Lung (tissue), 12 donors: ENCODE data around the gene SPATC1L. TPM values are rescaled to one million over a fixed set of nuclear protein-coding genes. Genes with fewer than 3 reads are reported as not detected.
A peak's percentile ranks its signal among the peaks of the same experiment; 100 is the strongest.

Source experiments
- ATAC-seq: fragments of 200-7000 bp; cut with Tn5 transposase; one replicate; pipeline ENCODE4 v1.9.1; 2020; ENCODE audit warnings: moderate number of reproducible peaks; ENCODE audit not compliant: insufficient read depth, low FRiP score
- DNase-seq, 3 donors: peaks; one replicate each; pipeline ENCODE4 v3.0.0-alpha.2; 2013 to 2017
- H3K27ac ChIP-seq, 2 donors: one replicate each; pipeline ENCODE4 v1.5.1; 2013; ENCODE audit warnings: mild to moderate bottlenecking in 2 of 2, moderate library complexity in 2 of 2, control low read depth in 1 of 2, inconsistent platforms in 1 of 2, low read depth in 1 of 2, low read length in 1 of 2
- H3K27me3 ChIP-seq, 3 donors: one replicate each; pipeline ENCODE4 v1.5.1; 2013; ENCODE audit warnings: low read length in 2 of 3; ENCODE audit not compliant: control insufficient read depth in 3 of 3, insufficient read depth in 3 of 3
- H3K36me3 ChIP-seq, 4 donors: one replicate each; pipeline ENCODE4 v1.5.1; 2013; ENCODE audit warnings: low read length in 4 of 4, mild to moderate bottlenecking in 1 of 4, moderate library complexity in 1 of 4; ENCODE audit not compliant: control insufficient read depth in 4 of 4, insufficient read depth in 4 of 4
- H3K4me1 ChIP-seq, 5 donors: one replicate each; pipeline ENCODE4 v1.5.1; 2013; ENCODE audit warnings: low read length in 5 of 5, mild to moderate bottlenecking in 2 of 5, moderate library complexity in 1 of 5; ENCODE audit not compliant: control insufficient read depth in 5 of 5, insufficient read depth in 5 of 5
- H3K4me3 ChIP-seq: one replicate; pipeline ENCODE4 v1.5.1; 2013; ENCODE audit warnings: mild to moderate bottlenecking, control low read depth, moderate library complexity
- H3K9ac ChIP-seq, 2 donors: one replicate each; pipeline ENCODE4 v1.5.1; 2013; ENCODE audit warnings: low read length in 2 of 2, control low read depth in 1 of 2; ENCODE audit not compliant: insufficient read depth in 1 of 2
- H3K9me3 ChIP-seq, 4 donors: one replicate each; pipeline ENCODE4 v1.5.1; 2013; ENCODE audit warnings: low read length in 3 of 4, mild to moderate bottlenecking in 1 of 4, moderate library complexity in 1 of 4; ENCODE audit not compliant: control insufficient read depth in 4 of 4, insufficient read depth in 3 of 4
- CTCF ChIP-seq: IDR thresholded peaks from 2 replicates; pipeline ENCODE4 v1.5.1; 2012; ENCODE audit warnings: mild to moderate bottlenecking; ENCODE audit errors: control extremely low read depth, extremely low read depth
- WGBS, 2 donors: extraction: QIAGEN DNeasy Blood & Tissue Kit; methylation state at CpG; one replicate each; pipeline ENCODE4 v1.1.7; 2013; 5-methylcytosine and 5-hydroxymethylcytosine counted together
- polyA plus RNA-seq, 2 donors: library from polyadenylated mRNA; stranded (reverse); fragments of 200-250 nt; gene quantifications; one replicate each; pipeline ENCODE4 v1.2.1, GENCODE V29; 2013
- total RNA-seq, 2 donors: library from RNA; depleted of rRNA in 1 of 2; stranded (reverse); fragments of >200 nt in 1 of 2; gene quantifications; one replicate each; pipeline ENCODE4 v1.2.1, GENCODE V29; 2014 to 2021
- donor health status: control.
- donor health status: control.
- donor health status: Bipolar disorder and iron deficiency.
- donor health status: healthy.
- donor health status: DM: yes; HTN: yes; CAD: no.

Gene SPATC1L
- total and polyA plus RNA-seq, 4 donors: 6.6 to 15.6 (median 11.0) TPM

- Histone ChIP-seq H3K36me3 (peaks cover 6 to 61% (median 40%) of the 10 kb centered on the region in 4 donors), H3K4me3 (no peak overlapping the region), H3K27ac (no peak overlapping the region), H3K9me3 (peaks cover 0 to 8% (median 4%) of the 10 kb centered on the region in 4 donors), H3K4me1 (no peaks in the 10 kb centered on the region), H3K27me3 (no peaks in the 10 kb centered on the region), H3K9ac (no peak overlapping the region)
- TF ChIP-seq CTCF: no peak
- 91 to 93% methylated on average over 12 of the region's 12 CpGs for WGBS, 2 donors
- ATAC-seq (no peak), DNase-seq (peak in 1 of 3 donors; percentile 8)
Observed at GRCh38 chr21:46119144-46119636, 65.1 kb downstream of the SPATC1L start.

- ATAC-seq: no peak
- 90 to 98% methylated on average over 27 of the region's 27 CpGs for WGBS, 2 donors
Observed at GRCh38 chr21:46118316-46119143, 65.7 kb downstream of the SPATC1L start.

GRCh38 chr21:46117586-46118315 is 66.5 kb downstream of the SPATC1L start:
- ATAC-seq (no peak), DNase-seq (peak in 1 of 3 donors; percentile 11)
- 83 to 88% methylated on average over 29 of the region's 29 CpGs for WGBS, 2 donors
- Histone ChIP-seq H3K4me3 (no peak overlapping the region), H3K27me3 (no peaks in the 10 kb centered on the region), H3K4me1 (no peaks in the 10 kb centered on the region), H3K27ac (no peak overlapping the region), H3K36me3 (peaks cover 6 to 67% (median 41%) of the 10 kb centered on the region in 4 donors), H3K9me3 (peaks cover 0 to 10% (median 4%) of the 10 kb centered on the region in 4 donors), H3K9ac (no peak overlapping the region)
- no peak for TF ChIP-seq CTCF

More at GRCh38 chr21:46118316-46119143, 65.7 kb downstream of the SPATC1L start:
- Histone ChIP-seq H3K4me3 (no peak overlapping the region), H3K9ac (no peak overlapping the region), H3K27ac (no peak overlapping the region), H3K36me3 (peaks cover 6 to 62% (median 41%) of the 10 kb centered on the region in 4 donors), H3K27me3 (no peaks in the 10 kb centered on the region), H3K4me1 (no peaks in the 10 kb centered on the region), H3K9me3 (peaks cover 0 to 10% (median 4%) of the 10 kb centered on the region in 4 donors)
- TF ChIP-seq CTCF: no peak
- peak in 1 of 3 donors; percentile 10 for DNase-seq
